Fibroblast of skin of right quadriceps (primary cell): ENCODE data around the gene GOLGB1.

Experiments used
- DNase-seq: peaks from one replicate; pipeline ENCODE4 v3.0.0-alpha.2; 2013

The GOLGB1 gene

DNA sequence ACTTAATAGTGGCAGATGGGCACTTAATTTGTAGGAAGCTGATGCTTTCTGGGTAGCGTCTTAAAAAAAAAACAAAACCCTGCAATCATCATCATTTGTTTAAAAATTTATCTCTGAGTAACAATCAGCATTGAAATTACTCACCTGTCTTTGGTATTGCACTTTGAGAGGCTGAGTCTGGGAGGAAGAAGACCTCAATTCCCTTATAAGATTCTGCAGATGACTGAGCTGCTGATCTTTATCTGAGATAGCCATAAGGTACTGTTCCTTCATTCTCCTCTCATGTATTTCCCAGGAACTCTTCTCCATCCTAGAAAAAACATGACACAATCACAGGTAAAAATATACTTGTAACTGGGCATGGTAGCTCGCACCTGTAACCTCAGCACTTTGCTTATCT, 72.4 kb downstream of the GOLGB1 start:
- no peak for DNase-seq

DNA sequence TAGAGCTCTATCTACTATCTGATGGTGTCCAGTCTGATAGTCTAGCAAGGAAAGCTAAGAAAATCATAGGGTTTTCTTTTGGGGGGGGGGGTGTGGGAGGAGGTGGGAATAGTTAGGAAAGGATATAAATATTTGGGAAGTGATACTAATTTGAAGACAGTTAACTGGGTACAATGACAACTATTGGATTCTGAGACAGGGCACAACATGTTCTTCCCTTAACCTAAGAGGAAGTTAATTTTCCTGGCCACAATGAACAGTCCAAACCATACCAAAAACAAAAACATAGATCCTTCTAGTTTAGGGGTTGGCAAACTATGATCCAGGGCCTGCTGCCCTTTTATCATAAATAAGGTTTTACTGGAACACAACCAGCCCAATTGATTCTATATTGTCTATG, 78.9 kb downstream of the GOLGB1 start:
- DNase-seq = no peak

DNA sequence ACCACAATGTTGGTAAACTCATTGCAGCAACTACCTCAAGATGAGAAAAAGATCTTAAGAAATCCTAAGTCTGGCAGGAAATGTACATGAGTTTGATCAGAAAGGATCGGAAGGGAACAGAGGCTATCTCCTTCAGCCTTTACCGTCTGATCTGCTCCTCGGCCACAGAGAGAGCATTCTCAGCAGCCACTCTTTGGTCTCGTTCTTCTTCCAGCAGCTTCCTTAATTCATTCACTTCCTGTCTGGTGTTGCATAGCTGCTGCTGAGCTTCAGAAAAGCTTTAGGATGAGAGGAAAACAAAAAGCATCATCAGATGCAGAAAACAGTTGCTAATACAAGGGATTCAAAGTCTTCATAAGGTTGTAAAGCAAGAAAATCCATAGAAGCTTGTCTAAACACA, 82.2 kb downstream of the GOLGB1 start:
- DNase-seq = no peak

DNA sequence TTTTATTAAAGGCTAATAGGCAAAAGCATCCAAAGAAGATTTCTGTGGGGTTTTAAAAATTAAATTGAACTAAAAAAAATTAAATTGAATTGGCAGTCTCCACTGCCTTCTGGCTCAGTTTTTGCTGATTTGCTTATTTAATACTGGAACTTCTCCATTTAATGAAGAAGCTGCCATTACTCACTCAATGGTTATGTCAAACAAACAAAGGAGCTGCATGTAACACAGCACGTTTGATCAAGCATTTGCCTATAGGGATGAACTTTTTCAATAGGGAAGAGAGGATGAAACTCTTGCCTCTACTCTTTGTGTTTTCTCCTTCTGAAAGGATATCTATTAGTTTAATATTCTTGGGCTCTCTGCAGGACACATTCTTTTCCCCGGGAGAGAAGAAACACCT, 84.1 kb downstream of the GOLGB1 start:
- no peak for DNase-seq

DNA sequence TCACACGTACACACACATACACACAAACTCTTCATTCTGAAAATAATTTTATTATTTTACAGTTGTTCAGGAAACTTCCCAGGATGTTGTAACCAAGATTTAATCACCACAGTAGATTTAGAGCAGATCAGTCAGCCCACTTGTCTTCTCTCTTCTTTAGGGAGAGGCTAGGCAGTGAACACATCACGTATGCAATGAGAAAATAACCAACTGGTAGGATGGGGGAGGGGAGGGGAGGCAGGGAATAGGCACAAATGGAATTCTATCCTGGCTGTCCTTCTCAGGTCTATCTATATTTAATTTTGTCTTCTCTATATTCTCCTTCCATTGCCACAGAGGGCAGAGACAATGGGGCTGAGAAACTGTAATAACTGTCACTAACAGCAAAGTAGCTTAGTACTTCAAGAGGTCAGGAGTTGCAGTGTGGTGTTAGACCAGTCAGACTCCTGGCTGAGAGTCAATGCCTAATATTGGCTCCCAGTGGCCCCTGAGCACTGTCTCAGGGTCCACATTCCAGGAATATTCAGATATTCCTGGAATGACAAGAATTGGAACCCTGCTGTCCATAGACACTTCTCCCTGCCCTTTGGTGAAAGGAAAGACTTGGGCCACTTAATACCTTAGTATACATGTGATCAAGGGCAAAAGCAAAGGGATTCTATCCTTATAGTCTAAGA, 86.2 kb downstream of the GOLGB1 start:
- DNase-seq = no peak

DNA sequence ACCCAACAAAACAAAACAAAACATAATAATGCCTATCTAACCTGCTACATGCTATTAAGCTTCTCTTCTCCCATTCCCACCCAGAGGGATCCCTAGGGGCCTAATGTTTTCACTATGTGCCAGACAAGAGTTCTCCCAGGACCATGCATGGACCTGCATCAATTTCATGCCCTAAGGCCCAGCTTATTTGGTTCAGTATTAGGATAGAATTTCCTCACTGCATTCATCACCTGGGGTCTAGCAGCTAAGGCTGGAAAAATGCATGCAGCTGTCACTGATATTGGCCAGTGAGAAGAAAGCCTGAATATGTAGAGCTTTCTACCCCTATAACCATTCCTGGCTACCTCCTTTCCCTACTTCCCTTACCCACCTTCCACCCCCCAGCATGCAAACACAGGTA, 86.8 kb downstream of the GOLGB1 start:
- no peak for DNase-seq

DNA sequence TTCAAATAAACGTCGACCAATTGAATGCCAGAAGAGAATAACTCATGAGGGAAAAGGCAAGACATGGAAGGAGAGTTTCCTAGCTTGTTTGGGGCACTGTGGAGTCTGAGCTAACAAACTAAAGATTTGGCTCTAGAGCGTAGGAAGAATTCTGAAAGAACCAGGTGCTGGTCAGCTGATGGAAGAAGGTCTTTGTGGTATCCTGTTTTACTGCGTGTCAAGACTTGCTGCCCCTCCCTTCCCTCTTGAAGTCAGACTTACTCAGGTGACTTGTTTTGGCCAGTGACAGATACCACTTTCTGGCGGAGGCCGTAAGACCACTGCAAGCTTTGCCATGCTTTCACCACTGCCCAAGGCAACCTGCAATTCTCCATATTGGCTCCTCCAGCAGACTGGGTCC, 88.2 kb downstream of the GOLGB1 start:
- DNase-seq = no peak

DNA sequence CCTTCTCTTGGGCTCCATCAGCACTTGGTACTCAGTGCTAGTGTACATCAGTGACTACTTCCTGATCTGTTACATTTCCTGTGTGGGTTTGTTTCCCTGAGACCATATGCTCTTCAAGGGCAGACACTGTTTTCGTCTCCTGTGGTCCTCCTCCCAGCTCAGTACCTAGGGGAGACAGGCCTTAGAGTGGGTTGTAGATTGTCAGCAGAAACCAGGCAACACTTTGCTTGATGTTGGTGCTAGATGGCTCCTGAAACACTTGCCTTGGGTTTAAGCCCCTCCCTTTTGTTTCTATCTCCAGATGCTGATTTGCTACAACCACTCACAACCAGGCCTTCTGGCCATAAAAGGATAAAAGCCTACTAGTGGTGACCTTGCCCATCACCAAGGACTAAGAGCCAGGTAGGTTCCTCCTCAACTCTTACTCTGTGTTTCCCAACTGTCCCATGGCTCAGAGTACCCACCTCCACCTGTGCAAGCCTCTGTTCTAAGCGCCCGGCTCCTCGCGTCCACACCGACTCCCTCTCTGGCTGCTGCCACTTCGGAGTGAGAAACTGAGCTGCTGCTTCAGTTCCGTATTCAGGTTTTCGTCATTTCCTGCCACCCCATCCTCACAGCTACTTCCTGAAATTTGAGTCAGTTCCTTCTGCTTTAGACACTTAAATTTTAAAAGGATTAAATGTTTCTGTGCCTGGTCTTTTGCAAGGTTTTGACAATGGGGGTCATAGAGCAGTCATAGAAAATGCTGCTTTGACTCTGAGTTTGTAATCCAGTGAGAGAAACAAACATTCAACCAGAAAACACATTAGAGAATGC, 89.0 kb downstream of the GOLGB1 start, which contains the start of gene HCLS1:
Gene HCLS1, minus strand, starts transcription at position 548 of the 816 bp plus-strand sequence. CDS start 2,556 bp downstream, outside the sequence.
- peak; percentile 15 for DNase-seq

DNA sequence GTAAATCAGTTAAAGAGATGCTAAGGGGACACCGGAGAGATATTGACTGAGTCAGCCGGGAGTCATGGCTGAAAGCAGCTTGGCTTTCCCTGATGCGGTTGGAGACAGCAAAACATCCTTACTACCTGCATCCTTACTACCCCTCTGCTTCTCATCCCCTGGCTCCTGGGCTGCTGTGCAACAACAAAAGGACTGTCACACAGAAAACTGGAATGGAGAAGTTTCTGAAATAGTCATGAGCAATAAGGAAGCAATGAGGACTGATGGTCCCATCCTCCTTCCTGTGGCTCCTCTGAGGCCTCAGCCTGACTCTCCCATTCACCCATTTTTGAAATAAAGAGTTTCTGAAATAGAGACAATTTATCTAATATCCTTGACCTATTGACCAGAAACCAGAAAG, 90.0 kb downstream of the GOLGB1 start:
- no peak for DNase-seq

DNA sequence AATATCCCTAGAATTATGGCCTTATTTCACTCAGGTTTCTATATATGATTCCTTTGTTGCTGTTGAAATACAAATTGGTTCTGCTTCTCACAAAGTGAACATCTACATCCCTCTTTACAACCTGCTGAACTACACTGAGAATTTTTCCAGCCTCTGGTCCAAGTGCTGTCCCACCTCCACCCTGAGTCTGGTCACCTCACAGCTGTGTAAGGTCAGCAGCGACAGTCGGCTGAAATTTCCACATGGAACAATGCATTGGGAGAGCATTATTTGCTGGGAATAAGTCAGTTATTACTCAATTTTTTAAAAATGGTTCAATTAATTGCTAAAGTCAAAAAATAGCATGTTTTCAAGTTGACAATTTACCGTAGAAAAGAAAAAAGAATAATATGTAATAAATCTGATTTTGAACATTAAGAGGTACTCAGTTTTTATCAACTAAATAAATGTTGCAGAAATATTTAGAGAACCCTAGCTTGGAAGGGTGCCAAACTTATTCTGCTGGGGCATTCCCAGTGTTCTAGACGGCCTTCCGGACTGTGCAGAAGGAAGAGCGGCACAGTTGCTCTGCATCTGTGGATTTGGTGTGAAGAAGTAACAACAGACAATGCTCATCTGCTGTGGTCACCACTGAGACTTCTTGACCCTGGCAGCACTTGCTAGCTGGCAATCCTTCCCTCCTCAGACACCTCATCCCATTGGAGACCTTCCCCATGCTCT, 90.7 kb downstream of the GOLGB1 start:
- DNase-seq = no peak

DNA sequence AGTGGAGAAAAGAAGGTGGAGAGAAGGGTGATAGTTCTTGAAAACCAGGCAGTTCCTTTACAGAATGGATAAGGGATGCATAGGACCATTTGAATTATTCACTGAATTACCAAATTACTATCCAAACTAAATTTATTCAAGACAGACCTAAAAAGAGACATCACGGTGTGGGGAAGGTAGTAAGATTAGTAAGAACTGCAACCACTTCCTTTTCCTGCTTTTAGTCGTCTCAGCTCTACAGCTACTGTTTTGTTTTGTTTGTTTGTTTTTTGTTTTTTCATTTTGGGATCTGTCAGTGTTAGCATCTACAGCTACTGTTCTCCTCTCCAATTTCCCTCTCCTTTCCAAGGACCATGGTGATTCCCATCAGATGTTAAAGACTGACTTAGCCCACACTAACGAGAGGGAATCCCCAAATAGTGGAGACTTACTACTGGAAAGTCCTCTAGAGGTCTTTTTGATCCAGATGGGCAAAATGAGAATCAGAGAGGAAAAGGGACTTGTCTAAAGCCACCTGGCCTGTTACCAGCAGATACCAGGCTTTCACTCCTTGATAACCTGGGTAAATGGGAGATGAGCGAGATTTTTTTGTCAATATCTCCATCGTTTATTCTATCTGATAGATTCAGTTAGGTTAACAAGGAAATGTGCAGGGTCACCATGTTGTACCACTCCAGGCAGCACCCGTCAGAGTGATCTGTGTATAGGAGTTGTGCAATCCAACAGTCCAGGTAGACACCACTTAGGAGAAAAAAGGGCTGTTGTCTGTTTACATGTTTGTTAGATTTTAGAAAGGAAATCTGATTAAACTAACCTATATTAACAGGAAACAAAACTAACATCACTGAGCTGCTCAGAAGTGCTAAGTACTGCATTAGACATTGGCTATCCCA, 94.8 kb downstream of the GOLGB1 start:
- no peak for DNase-seq

DNA sequence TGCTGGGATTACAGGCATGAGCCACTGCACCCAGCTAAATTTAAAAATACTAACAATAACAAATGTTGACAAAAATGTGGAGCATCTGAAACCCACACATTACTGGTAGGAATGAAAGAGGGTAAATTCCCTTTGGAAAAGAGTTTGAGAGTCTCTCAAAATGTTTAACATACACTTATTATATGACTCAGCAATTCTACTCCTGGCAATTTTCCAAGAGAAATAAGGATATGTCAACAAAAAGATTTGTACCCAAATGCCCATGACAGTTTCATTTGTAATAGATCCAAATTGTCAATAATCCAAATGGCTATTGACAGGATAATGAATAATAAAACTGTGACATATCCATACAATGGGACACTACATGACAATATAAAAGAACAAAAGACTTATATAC, 97.9 kb downstream of the GOLGB1 start:
- DNase-seq = no peak

DNA sequence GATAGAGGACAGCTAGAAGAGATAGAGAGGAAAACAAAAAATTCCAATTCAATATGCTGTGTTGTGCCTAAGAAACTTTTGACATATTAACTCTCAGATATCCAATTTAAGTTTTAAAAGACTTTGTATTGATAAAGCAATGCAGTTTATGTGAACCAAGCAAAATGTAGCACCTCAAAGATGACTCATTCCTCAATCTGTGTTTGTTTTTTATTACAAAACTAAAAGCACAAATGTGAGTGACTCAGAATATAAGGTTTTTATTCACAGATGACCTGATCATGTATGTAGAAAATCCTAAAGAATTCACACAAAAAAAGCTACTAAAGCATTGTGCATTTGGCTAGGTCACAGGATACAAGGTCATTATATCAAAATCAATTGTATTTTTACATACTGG, 99.9 kb downstream of the GOLGB1 start:
- DNase-seq = no peak

DNA sequence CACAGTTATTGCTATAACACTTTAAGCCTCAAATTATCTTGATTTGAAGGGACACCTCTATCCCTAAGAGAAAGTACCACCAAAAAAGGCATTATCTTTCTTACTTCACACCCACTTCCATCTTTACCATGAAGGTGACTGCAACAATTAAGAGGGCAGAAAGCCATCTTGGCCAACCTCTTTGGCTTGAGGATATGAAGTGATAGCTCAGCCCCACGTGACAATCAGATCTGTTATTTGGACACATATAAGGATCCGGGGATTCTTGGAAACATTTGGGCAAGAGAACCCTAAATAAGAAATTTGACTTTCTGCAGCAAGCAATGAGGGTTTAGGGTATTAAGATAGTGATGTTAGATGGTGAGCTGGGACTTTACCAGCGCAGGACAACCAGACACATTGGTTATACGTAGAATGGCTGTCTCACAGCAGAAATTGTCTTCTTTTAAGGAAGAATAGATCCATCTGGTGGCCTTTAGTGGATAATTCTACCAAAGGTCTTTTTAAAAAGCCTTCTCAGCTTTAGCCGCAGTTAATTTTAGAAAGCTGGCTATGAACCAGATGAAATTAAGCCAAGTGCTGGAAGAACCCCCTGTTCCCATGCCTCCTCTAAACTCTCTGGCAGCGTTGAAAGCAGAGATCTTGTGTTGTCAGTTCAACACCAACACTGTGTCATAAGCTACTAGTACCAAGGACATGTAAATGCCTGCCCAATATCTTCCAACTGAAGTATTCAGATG, 101.2 kb downstream of the GOLGB1 start:
- no peak for DNase-seq

DNA sequence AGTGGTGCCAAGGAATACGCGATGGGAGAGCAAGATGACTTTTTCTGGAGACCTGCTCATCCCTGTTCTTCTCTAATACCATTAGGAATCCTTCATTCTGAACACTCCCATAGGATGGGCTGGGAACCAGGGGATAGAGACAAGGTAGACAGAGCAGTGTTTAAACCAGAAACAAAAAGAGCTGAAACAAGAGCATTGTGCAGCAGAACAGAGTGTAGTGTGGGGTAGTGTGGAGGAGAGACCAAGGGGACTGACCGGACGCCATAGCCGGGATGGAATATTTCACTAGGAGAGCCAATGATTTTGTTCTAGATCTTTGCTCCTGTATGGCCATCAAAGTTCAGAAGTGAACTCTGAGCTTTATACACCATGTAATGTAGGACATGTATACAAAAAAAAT, 104.5 kb downstream of the GOLGB1 start:
- no peak for DNase-seq

DNA sequence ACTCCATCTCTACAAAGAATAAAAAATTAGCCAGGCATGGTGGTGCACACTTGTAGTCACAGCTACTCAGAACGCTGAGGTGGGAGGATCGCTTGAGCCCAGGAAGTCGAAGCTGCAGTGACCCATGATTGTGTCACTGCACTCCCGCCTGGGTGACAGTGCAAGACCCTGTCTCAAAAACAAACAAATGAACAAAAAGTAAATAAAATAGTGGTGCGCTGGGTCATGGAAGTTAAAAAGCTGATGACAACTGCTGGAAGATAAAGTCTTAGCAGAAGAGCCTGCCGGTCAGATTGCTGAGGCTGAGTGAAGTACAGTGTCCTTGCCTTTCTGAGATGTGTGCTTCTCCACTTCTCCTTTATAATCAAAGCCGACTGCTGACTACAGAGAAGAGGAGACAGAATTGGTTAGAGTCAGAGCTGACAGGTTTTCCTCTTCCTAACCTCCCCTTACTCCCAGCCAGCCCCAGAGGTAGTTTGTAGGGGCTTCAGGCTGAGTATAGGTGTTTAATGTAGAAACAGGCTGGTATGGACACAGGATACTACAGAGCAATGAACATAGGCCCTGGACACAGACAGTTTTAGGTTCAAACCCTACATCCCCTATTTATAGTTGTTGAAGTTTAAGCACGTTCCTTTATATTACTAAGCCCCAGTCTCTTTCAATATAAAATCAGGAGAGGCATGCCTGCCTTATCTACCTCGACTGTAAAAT, 106.8 kb downstream of the GOLGB1 start:
- DNase-seq = no peak

DNA sequence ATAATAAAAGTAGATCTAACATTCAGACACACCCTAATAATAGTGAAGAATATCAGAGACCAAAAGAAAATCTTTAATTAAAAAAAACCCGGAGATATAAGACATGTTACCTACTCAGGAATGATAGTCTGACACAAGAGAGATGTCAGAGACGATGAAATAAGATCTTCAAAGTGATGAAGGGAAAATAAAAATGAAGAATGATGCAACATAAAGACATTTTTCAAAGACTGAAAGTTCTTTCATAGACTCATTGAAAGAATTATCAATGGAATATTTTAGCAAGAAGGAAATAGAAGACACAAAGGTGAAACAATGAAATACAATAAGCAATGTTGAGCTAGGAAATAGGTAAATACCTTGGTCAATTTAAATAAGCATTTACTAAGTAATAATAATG, 108.4 kb downstream of the GOLGB1 start:
- DNase-seq = no peak

DNA sequence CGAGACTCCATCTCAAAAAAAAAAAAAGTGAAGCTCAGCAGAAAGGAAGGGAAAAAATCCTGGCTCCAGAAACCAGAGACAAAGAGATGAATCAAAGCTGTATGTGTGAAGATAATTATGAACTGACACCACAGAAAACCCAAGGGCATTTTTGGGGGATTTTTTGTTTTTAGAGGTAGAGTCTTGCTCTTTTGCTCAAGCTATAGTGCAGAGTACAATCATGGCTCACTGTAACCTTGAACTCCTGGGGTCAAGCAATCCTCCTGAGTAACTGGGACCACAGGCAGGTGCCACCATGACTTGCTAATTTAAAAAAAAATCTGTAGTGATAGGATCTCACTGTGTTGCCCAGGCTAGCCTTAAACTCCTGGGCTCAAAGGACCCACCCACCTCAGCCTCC, 111.6 kb downstream of the GOLGB1 start:
- no peak for DNase-seq

DNA sequence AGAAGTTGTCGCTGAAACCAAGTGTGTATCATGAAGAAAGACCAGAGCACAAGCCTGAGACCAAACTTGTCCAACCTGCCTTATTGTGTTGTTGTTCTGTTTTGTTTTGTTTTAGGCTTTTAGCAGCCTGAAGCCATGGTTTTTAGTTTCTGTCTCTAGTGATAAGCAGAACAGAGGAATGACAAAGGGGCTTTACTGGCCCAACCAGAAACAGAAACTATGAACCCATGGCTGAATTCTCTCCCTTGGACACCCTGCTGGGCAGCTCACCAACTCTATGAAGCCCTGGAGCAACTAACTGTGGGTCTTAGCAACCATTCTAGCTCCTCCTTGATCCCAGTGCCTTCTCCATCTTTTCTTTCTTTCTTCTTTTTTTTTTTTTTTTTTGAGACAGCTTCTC, 119.2 kb downstream of the GOLGB1 start:
- DNase-seq = no peak

DNA sequence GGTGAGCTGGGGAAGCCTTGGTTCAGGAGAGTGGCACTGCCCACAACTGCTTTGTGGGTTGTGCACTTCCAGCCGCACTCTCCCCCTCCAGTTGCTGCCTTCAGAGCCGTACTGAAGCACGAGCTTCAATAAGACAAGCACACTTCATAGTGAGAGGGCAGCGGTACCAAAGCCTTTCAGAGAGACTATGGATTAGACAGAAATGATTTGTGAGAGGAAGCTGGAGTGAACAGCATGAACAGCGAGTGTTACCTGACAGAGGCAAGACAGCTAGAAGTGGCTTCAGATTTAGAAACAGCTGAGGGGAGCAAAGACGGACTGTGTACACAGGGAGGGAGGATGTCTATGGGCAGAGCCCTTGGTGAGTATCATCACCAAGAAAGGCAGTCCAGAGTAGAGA, 119.9 kb downstream of the GOLGB1 start:
- DNase-seq = no peak

DNA sequence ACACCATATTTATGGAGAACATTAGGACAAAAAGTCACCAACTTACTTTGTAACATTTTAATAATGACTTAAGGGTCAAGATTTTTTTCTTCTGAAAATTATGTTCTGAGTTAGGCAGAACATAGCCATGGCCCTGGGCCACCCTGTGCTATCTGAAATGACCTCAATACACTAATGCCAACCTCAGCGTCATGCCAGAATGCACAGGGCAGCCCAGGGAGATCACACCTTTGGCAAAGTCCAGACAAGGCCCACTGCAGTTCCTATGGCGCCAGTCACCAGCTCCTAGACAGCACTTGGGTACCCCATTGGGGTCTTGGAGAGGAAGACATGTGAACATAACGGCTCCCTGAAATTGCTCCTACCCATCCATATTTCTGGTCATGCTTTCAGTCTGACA, 121.9 kb downstream of the GOLGB1 start:
- DNase-seq = no peak
